ENCODE measurements around the gene IVNS1ABP. TPM values are rescaled to one million over a fixed set of nuclear protein-coding genes. Genes with fewer than 3 reads are reported as not detected.

The IVNS1ABP gene
- total RNA-seq, 1 donor from 2014 or later, result 125 TPM

DNA sequence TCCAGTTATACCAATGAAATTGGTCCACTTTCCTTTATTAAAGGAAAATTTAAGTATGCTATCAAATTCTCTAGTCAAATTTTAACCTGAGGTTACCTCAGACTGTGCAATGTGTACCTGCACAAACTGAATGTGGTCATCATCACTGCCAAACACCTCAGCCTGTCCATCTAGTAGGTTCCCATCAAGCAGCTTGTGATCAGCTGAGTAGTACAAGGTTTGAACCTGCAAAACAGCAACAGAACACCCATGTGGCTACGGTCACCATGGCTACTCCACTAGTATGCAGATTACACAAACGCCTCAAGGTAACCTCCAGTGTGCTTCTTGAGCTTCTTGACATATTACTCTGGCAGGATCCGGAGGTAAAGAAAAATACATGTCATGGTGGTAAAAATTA, 11.6 kb downstream of the IVNS1ABP start:
- Mint-ChIP-seq H3K4me1 (no peaks in the 10 kb centered on the region), H3K27ac (ENCODE audit: unreplicated experiment) (peak overlapping the region; percentile 63), H3K36me3 (ENCODE audit: low read depth) (peaks cover 32% of the 10 kb centered on the region), H3K4me3 (no peak overlapping the region), H3K9me3 (no peaks in the 10 kb centered on the region), H3K27me3 (ENCODE audit: low read depth) (no peaks in the 10 kb centered on the region)
- TF ChIP-seq, protein P1, sequence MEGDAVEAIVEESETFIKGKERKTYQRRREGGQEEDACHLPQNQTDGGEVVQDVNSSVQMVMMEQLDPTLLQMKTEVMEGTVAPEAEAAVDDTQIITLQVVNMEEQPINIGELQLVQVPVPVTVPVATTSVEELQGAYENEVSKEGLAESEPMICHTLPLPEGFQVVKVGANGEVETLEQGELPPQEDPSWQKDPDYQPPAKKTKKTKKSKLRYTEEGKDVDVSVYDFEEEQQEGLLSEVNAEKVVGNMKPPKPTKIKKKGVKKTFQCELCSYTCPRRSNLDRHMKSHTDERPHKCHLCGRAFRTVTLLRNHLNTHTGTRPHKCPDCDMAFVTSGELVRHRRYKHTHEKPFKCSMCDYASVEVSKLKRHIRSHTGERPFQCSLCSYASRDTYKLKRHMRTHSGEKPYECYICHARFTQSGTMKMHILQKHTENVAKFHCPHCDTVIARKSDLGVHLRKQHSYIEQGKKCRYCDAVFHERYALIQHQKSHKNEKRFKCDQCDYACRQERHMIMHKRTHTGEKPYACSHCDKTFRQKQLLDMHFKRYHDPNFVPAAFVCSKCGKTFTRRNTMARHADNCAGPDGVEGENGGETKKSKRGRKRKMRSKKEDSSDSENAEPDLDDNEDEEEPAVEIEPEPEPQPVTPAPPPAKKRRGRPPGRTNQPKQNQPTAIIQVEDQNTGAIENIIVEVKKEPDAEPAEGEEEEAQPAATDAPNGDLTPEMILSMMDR (conservative IDR thresholded peaks at IDR 0.05), result no peak
- DNase-seq (ENCODE audit: low read depth, low spot score), result no peak

DNA sequence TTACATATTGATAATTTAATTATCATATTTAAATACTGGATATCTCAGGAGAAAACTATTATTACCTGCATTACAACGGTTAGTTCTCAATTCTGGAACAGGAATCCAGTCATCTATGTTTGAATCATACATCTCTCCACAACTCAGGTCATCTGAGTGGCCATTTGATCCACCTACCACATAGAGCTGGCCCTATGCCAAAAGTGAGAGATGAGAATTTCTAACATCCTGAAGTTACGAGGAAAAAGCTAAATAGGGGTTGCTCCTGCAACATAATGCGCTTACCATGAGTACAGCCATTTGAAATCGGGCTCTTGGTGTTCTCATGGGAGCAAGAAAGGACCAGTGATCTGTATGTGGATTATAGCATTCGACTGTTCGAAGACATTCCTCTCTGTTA, 16.9 kb downstream of the IVNS1ABP start:
- DNase-seq (ENCODE audit: low read depth, low spot score), result no peak
- Mint-ChIP-seq H3K27ac (ENCODE audit: unreplicated experiment) (no peak overlapping the region), H3K4me1 (no peaks in the 10 kb centered on the region), H3K36me3 (ENCODE audit: low read depth) (peaks cover 25% of the 10 kb centered on the region), H3K4me3 (no peak overlapping the region), H3K9me3 (no peaks in the 10 kb centered on the region), H3K27me3 (ENCODE audit: low read depth) (no peaks in the 10 kb centered on the region)
- TF ChIP-seq, protein P1 (conservative IDR thresholded peaks at IDR 0.05), result no peak

DNA sequence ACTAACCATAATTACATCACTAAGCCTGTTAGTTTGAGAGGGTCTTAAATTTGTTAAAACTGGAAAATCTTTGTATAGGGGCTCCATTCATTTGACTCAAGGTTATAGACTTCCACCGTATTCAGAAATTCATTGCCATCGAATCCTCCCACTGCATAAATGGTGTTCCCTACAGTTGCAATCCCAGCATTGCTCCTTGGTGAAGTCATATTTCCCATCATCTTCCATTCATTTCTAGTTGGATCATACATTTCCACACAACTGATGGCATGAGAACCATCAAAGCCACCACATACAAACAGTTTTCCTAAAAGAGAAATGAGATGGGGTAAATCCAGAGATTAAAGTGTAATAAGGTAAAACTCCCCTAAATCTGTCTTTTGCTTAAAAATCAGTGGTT, 19.1 kb downstream of the IVNS1ABP start:
- no peak overlapping the region for H3K27ac Mint-ChIP-seq (ENCODE audit: unreplicated experiment)
- H3K36me3 Mint-ChIP-seq (ENCODE audit: low read depth), result peaks cover 17% of the 10 kb centered on the region
- DNase-seq (ENCODE audit: low read depth, low spot score), result no peak
- H3K9me3 Mint-ChIP-seq, result no peaks in the 10 kb centered on the region
- TF ChIP-seq, protein P1 (conservative IDR thresholded peaks at IDR 0.05), result no peak
- H3K4me3 Mint-ChIP-seq, result no peak overlapping the region
- no peaks in the 10 kb centered on the region for H3K27me3 Mint-ChIP-seq (ENCODE audit: low read depth)
- H3K4me1 Mint-ChIP-seq, result no peaks in the 10 kb centered on the region

DNA sequence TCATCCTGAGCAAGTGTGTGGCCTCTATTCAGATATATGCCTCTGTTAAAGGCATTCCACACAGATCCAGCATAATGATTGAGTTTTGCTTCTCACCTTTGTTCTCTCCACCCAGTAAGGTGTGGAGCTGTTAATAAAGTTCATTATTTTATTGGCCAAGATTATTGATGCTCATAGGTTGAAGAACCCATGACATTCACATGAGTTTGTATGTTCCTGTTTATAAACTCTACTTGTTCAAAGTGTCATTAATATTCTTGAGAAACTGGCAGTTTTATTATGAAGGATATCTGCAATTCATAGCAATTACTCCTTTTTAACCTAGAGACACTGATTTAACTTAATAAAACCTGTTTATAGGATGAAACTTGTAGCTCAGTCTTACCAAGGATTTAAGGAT, 22.0 kb downstream of the IVNS1ABP start:
- H3K36me3 Mint-ChIP-seq (ENCODE audit: low read depth), result peaks cover 17% of the 10 kb centered on the region
- no peaks in the 10 kb centered on the region for H3K27me3 Mint-ChIP-seq (ENCODE audit: low read depth)
- TF ChIP-seq, protein P1 (conservative IDR thresholded peaks at IDR 0.05), result no peak

DNA sequence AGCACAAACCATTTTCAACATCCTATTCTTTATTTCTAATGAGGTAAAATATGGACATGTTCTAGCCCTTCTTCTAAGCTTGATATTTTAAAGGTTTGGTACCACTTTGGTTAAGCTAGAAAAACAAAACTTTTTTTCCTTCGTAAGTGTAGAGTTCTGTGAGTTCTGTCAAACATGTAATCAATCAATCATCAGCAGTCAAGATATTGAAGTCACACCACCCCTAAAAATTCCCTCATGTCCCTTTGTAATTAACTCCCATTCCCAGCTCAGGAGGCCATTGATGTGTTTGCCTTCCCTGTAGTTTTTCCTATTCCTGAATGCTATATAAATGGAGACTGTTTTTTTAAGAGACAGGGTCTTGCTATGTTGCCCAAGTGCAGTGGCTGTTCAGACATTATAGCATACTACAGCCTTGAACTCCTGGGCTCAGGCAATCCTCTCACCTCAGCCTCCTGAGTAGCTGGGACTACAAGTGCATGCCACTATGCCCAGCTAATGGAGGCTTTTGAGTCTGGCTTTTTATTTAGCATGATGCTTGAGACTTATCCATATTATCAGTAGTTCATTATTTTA, 23.0 kb downstream of the IVNS1ABP start:
- TF ChIP-seq, protein P1 (conservative IDR thresholded peaks at IDR 0.05), result no peak
- H3K4me1 Mint-ChIP-seq, result no peaks in the 10 kb centered on the region
- DNase-seq (ENCODE audit: low read depth, low spot score), result no peak
- H3K27ac Mint-ChIP-seq (ENCODE audit: unreplicated experiment), result no peak overlapping the region
- H3K27me3 Mint-ChIP-seq (ENCODE audit: low read depth), result no peaks in the 10 kb centered on the region
- peaks cover 6% of the 10 kb centered on the region for H3K9me3 Mint-ChIP-seq
- H3K4me3 Mint-ChIP-seq, result no peak overlapping the region
- peaks cover 19% of the 10 kb centered on the region for H3K36me3 Mint-ChIP-seq (ENCODE audit: low read depth)

More for the DNA sequence above, 22.0 kb downstream of the IVNS1ABP start:
- Mint-ChIP-seq H3K27ac (ENCODE audit: unreplicated experiment) (no peak overlapping the region), H3K4me1 (no peaks in the 10 kb centered on the region), H3K4me3 (no peak overlapping the region), H3K9me3 (no peaks in the 10 kb centered on the region)
- DNase-seq (ENCODE audit: low read depth, low spot score), result no peak
